Peyer's patch (tissue), 4 donors: Measurements from ENCODE around the gene BLOC1S3. TPM values are rescaled to one million over a fixed set of nuclear protein-coding genes. Genes with fewer than 3 reads are reported as not detected.

Source experiments
- DNase-seq, 3 donors: peaks; one replicate each; pipeline ENCODE4 v3.0.0-alpha.2; 2017 to 2019
- H3K27ac ChIP-seq, 4 donors: fragments of 200-600 bp; sonication (generic); one replicate each; pipeline ENCODE4 v1.5.1; 2016 to 2019
- H3K27me3 ChIP-seq, 2 donors: fragments of 200-600 bp; sonication (generic); one replicate each; pipeline ENCODE4 v1.5.1; 2019
- H3K36me3 ChIP-seq, 3 donors: fragments of 200-600 bp; sonication (generic); one replicate each; pipeline ENCODE4 v1.5.1; 2016 to 2019
- H3K4me1 ChIP-seq, 4 donors: fragments of 200-600 bp; sonication (generic); one replicate each; pipeline ENCODE4 v1.5.1; 2016 to 2019
- H3K4me3 ChIP-seq, 4 donors: fragments of 200-600 bp; sonication (generic); 1 replicate in 3 of 4; 2 replicates in 1 of 4; pipeline ENCODE4 v1.5.1; 2016 to 2019; ENCODE audit warnings: mild to moderate bottlenecking in 1 of 4
- H3K9me3 ChIP-seq, 4 donors: fragments of 200-600 bp; sonication (generic); one replicate each; pipeline ENCODE4 v1.5.1; 2016 to 2019; ENCODE audit warnings: mild to moderate bottlenecking in 1 of 4
- POLR2A ChIP-seq, 2 donors: fragments of 450-650 bp; IDR thresholded peaks; one replicate each; pipeline ENCODE4 v1.5.1; 2017; ENCODE audit warnings: antibody characterized with exemption in 2 of 2, mild to moderate bottlenecking in 2 of 2, moderate library complexity in 2 of 2
- total RNA-seq, 4 donors: library from RNA; depleted of rRNA; stranded (reverse); fragments of >200 nt; gene quantifications; one replicate each; pipeline ENCODE4 v1.1.0, GENCODE V29; 2016
- TF ChIP-seq, protein P1 (sequence below), 6 experiments: fragments of 450-650 bp in 4 of 6; fragments of 200-600 bp in 2 of 6; sonication (generic) in 1 of 6; IDR thresholded peaks; one replicate each; pipeline ENCODE4 v1.5.1; 2017 to 2019; ENCODE audit warnings: antibody characterized with exemption in 6 of 6, mild to moderate bottlenecking in 3 of 6, moderate library complexity in 1 of 6

BLOC1S3 gene
- total RNA-seq, 4 donors from 2014 or later = 6.6 to 18.0 (median 10.3) TPM

DNA sequence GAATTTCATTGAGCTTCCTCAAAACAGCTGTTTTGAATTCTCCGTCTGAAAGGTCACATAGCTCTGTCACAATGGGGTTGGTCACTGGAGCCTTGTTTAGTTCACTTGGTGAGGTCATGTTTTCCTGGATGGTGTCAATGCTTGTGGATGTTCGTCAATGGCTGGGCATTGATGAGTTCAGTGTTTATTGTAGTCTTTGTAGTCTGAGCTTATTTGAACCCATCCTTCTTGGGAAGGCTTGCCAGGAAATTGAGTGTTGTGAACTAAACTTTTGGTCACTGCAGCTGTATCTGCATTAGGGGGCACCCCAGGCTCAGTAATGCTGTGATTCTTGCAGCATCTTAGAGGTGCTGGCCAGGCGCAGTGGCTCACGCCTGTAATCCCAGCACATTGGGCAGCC lies 22.0 kb downstream of the BLOC1S3 start:
- H3K9me3 ChIP-seq = no peaks in the 10 kb centered on the region
- no peak overlapping the region for H3K27ac ChIP-seq
- no peak overlapping the region for H3K4me3 ChIP-seq
- H3K36me3 ChIP-seq = no peaks in the 10 kb centered on the region
- DNase-seq = no peak
- H3K27me3 ChIP-seq = no peaks in the 10 kb centered on the region
- TF ChIP-seq, protein P1, sequence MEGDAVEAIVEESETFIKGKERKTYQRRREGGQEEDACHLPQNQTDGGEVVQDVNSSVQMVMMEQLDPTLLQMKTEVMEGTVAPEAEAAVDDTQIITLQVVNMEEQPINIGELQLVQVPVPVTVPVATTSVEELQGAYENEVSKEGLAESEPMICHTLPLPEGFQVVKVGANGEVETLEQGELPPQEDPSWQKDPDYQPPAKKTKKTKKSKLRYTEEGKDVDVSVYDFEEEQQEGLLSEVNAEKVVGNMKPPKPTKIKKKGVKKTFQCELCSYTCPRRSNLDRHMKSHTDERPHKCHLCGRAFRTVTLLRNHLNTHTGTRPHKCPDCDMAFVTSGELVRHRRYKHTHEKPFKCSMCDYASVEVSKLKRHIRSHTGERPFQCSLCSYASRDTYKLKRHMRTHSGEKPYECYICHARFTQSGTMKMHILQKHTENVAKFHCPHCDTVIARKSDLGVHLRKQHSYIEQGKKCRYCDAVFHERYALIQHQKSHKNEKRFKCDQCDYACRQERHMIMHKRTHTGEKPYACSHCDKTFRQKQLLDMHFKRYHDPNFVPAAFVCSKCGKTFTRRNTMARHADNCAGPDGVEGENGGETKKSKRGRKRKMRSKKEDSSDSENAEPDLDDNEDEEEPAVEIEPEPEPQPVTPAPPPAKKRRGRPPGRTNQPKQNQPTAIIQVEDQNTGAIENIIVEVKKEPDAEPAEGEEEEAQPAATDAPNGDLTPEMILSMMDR (IDR thresholded peaks at IDR 0.05) = peak in 3 of 6 experiments; percentile 16 to 32 (median 20)
- TF ChIP-seq POLR2A (IDR thresholded peaks at IDR 0.05) = no peak
- no peaks in the 10 kb centered on the region for H3K4me1 ChIP-seq

DNA sequence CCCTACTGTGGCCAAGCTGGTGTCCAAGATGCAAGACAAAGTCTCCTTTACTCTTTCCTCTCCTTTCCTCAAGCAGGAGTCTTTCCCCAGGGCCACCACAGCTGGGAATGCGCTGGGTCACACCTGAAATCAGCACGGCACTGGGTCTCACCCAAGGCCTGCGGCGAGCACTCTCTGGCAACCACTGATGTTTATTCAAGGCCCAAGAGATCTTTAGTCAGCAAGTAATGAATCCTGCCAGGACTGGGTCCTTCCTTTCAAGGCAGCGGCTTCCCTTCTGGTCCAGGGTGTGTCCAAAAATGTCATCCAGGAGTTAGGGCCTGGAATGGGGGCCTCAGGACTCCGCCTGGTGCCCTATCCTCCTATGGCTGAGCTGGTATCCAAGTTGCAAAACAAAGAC lies 24.1 kb downstream of the BLOC1S3 start:
- TF ChIP-seq POLR2A (IDR thresholded peaks at IDR 0.05) = no peak
- TF ChIP-seq, protein P1 (IDR thresholded peaks at IDR 0.05) = no peak
- Histone ChIP-seq H3K4me3 (no peak overlapping the region), H3K36me3 (no peaks in the 10 kb centered on the region), H3K9me3 (no peaks in the 10 kb centered on the region), H3K27me3 (no peaks in the 10 kb centered on the region), H3K4me1 (no peaks in the 10 kb centered on the region), H3K27ac (no peak overlapping the region)
- no peak for DNase-seq

GRCh38 chr19:45205810-45206209 lies 27.2 kb downstream of the BLOC1S3 start:
- H3K9me3 ChIP-seq = no peaks in the 10 kb centered on the region
- H3K27me3 ChIP-seq = no peaks in the 10 kb centered on the region
- TF ChIP-seq, protein P1 (IDR thresholded peaks at IDR 0.05) = no peak
- TF ChIP-seq POLR2A (IDR thresholded peaks at IDR 0.05) = no peak
- DNase-seq = no peak
- no peak overlapping the region for H3K4me3 ChIP-seq
- H3K36me3 ChIP-seq = no peaks in the 10 kb centered on the region
- H3K4me1 ChIP-seq = no peaks in the 10 kb centered on the region
- no peak overlapping the region for H3K27ac ChIP-seq

DNA sequence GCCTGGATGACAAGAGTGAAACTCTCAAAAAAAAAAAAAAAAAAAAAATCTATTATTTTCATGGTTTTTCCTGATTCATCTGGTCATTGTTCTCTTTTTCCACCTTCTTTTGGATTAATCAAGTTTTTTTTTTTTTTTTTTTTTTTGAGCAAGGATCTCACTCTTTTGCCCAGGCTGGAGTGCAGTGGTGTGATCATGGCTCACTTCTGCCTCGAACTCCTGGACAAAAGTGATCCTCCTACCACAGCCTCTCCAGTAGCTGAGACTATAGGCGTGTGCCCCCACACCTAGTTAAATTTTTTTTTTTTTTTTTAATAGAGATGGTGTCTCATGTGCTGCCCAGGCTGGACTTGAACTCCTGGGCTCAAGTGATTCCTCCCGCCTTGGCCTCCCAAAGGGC lies 27.7 kb downstream of the BLOC1S3 start:
- no peaks in the 10 kb centered on the region for H3K9me3 ChIP-seq
- no peaks in the 10 kb centered on the region for H3K27me3 ChIP-seq
- no peak overlapping the region for H3K27ac ChIP-seq
- no peaks in the 10 kb centered on the region for H3K36me3 ChIP-seq
- no peak overlapping the region for H3K4me3 ChIP-seq
- no peaks in the 10 kb centered on the region for H3K4me1 ChIP-seq
- TF ChIP-seq, protein P1 (IDR thresholded peaks at IDR 0.05) = no peak
- no peak for TF ChIP-seq POLR2A (IDR thresholded peaks at IDR 0.05)
- no peak for DNase-seq

- DNase-seq = no peak
- Histone ChIP-seq H3K4me3 (no peak overlapping the region), H3K27ac (no peak overlapping the region), H3K36me3 (no peaks in the 10 kb centered on the region), H3K9me3 (no peaks in the 10 kb centered on the region), H3K4me1 (peaks cover 0 to 5% (median 0%) of the 10 kb centered on the region in 4 donors), H3K27me3 (peaks cover 0 to under 1% of the 10 kb centered on the region in 2 donors)
- TF ChIP-seq, protein P1 (IDR thresholded peaks at IDR 0.05) = no peak
- TF ChIP-seq POLR2A (IDR thresholded peaks at IDR 0.05) = no peak
Observed at GRCh38 chr19:45211751-45212381, 33.3 kb downstream of the BLOC1S3 start.
